ENCODE results near the gene PPP1R3E. TPM values are rescaled to one million over a fixed set of nuclear protein-coding genes. Genes with fewer than 3 reads are reported as not detected.
A peak's percentile ranks its signal among the peaks of the same experiment; 100 is the strongest.

Gene PPP1R3E
- polyA plus RNA-seq, 3 donors: 0.81 to 16.7 (median 0.88) TPM

GRCh38 chr14:23323838-23324454 is 21.3 kb upstream of the PPP1R3E start:
- no peak overlapping the region for H3K27ac ChIP-seq (ENCODE audit: low read depth in 1 of 2, low read length in 2 of 2)
- DNase-seq: no peak
- TF ChIP-seq, protein P1, sequence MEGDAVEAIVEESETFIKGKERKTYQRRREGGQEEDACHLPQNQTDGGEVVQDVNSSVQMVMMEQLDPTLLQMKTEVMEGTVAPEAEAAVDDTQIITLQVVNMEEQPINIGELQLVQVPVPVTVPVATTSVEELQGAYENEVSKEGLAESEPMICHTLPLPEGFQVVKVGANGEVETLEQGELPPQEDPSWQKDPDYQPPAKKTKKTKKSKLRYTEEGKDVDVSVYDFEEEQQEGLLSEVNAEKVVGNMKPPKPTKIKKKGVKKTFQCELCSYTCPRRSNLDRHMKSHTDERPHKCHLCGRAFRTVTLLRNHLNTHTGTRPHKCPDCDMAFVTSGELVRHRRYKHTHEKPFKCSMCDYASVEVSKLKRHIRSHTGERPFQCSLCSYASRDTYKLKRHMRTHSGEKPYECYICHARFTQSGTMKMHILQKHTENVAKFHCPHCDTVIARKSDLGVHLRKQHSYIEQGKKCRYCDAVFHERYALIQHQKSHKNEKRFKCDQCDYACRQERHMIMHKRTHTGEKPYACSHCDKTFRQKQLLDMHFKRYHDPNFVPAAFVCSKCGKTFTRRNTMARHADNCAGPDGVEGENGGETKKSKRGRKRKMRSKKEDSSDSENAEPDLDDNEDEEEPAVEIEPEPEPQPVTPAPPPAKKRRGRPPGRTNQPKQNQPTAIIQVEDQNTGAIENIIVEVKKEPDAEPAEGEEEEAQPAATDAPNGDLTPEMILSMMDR (IDR thresholded peaks at IDR 0.05): no peak
- Mint-ChIP-seq H3K4me3 (no peak overlapping the region), H3K27me3 (ENCODE audit: low read depth in 3 of 3) (peaks cover 0 to 2% (median 0%) of the 10 kb centered on the region in 3 donors), H3K9me3 (peaks cover 0 to 3% (median 0%) of the 10 kb centered on the region in 7 donors), H3K36me3 (peaks cover 39 to 42% of the 10 kb centered on the region in 2 donors), H3K27ac (peak overlapping the region in 1 of 7 donors; percentile 63), H3K4me1 (peaks cover 25% of the 10 kb centered on the region)
- peaks cover 23 to 24% of the 10 kb centered on the region in 2 donors for H3K4me1 ChIP-seq (ENCODE audit: control insufficient read depth in 1 of 2, insufficient read depth in 2 of 2, low read length in 2 of 2)
- intact Hi-C loops (cut with micrococcal nuclease): loop anchor here (5.0 to 10.0 kb wide), 4 partner anchors 37 to 241 kb away; partner anchors contain the start of genes ACIN1 (in 1 of the 2), AP1G2 (in 1 of the 2), C14orf119 (in 1 of the 2) and HOMEZ (in 1 of the 2)
- peaks cover 27 to 37% of the 10 kb centered on the region in 2 donors for H3K36me3 ChIP-seq (replicated peaks in 1 of 2; ENCODE audit: control insufficient read depth in 1 of 2, insufficient read depth in 2 of 2, low read length in 2 of 2)
- H3K27me3 ChIP-seq (ENCODE audit: control insufficient read depth in 2 of 2, insufficient read depth in 2 of 2, low read length in 2 of 2): no peaks in the 10 kb centered on the region
- H3K4me2 ChIP-seq (replicated peaks; ENCODE audit: extremely low read depth, low read length, poor library complexity, severe bottlenecking): no peak overlapping the region
- H2AFZ ChIP-seq (ENCODE audit: insufficient read depth, low read depth, low read length, poor library complexity, severe bottlenecking): no peak overlapping the region
- no peaks in the 10 kb centered on the region for H3K9me3 ChIP-seq (replicated peaks in 1 of 2; ENCODE audit: control insufficient read depth in 1 of 2, insufficient read depth in 1 of 2, low read length in 2 of 2)
- no peak overlapping the region for H3K4me3 ChIP-seq (replicated peaks in 1 of 3; ENCODE audit: low read depth in 2 of 3, low read length in 3 of 3)
- H3K79me2 ChIP-seq (ENCODE audit: insufficient read depth, low read length): peaks cover 27% of the 10 kb centered on the region
- no peak overlapping the region for H3K9ac ChIP-seq (ENCODE audit: insufficient read depth, low read length, poor library complexity, severe bottlenecking)
- H4K20me1 ChIP-seq (ENCODE audit: insufficient read depth, low read length): peaks cover 24% of the 10 kb centered on the region
- 86% methylated on average over 5 of the region's 18 CpGs for WGBS (ENCODE audit: insufficient coverage)

DNA sequence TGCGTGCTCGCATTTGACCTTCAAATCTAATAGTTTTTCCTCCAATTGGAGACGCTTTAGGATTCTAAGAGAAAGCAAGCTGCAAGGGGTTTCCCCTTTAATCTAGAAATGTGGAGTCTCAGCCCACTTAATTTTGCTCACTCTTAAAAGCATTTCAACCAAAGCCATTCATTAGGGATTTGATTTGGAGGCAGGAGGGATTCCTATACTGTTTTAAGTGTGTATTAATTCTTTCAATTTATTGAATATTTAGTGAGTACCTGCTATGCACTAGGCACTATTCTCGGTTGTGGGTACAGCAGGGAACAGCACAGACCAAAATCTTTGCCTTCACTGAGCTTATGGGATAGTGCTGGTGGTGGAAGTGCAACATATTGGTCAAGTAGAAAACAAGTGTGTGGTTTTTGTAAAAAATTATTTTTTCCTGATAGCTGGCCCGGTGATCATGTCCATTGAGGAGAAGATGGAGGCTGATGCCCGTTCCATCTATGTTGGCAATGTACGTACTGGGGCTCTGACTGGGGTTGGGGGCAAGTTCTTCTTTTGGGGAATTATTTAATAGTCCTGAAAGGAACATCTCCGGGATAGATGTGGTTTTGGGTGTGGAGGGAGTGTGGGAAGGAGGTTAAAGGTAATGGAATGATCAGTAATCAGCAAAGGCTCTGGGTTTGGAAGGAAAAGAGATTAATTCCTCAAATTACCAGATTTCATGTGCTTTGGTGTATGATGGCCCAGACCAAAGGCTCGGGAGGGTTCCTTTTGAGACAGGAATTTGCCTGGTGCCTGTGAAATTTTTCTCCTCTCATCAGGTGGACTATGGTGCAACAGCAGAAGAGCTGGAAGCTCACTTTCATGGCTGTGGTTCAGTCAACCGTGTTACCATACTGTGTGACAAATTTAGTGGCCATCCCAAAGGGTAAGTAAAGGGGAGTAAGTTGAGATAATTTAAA is 20.2 kb upstream of the PPP1R3E start:
- H3K27ac Mint-ChIP-seq: peak overlapping the region; percentile 94 to 98 (median 96)
- Histone ChIP-seq H3K36me3 (replicated peaks in 1 of 2; ENCODE audit: control insufficient read depth in 1 of 2, insufficient read depth in 2 of 2, low read length in 2 of 2) (peaks cover 27 to 37% of the 10 kb centered on the region in 2 donors), H3K9ac (ENCODE audit: insufficient read depth, low read length, poor library complexity, severe bottlenecking) (peak overlapping the region; percentile 94), H3K27ac (ENCODE audit: low read depth in 1 of 2, low read length in 2 of 2) (peak overlapping the region in 1 of 2 donors; percentile 93), H3K79me2 (ENCODE audit: insufficient read depth, low read length) (peaks cover 27% of the 10 kb centered on the region), H3K9me3 (replicated peaks in 1 of 2; ENCODE audit: control insufficient read depth in 1 of 2, insufficient read depth in 1 of 2, low read length in 2 of 2) (no peaks in the 10 kb centered on the region), H4K20me1 (ENCODE audit: insufficient read depth, low read length) (peaks cover 24% of the 10 kb centered on the region), H2AFZ (ENCODE audit: insufficient read depth, low read depth, low read length, poor library complexity, severe bottlenecking) (no peak overlapping the region), H3K4me1 (ENCODE audit: control insufficient read depth in 1 of 2, insufficient read depth in 2 of 2, low read length in 2 of 2) (peaks cover 23 to 24% of the 10 kb centered on the region in 2 donors), H3K27me3 (ENCODE audit: control insufficient read depth in 2 of 2, insufficient read depth in 2 of 2, low read length in 2 of 2) (no peaks in the 10 kb centered on the region), H3K4me2 (replicated peaks; ENCODE audit: extremely low read depth, low read length, poor library complexity, severe bottlenecking) (peak overlapping the region; percentile 84), H3K4me3 (replicated peaks in 1 of 3; ENCODE audit: low read depth in 2 of 3, low read length in 3 of 3) (peak overlapping the region; percentile 74 to 92 (median 92))
- peaks cover 0 to 2% (median 0%) of the 10 kb centered on the region in 3 donors for H3K27me3 Mint-ChIP-seq (ENCODE audit: low read depth in 3 of 3)
- peak overlapping the region; percentile 90 to 92 for H3K4me3 Mint-ChIP-seq
- peaks cover 0 to 3% (median 0%) of the 10 kb centered on the region in 7 donors for H3K9me3 Mint-ChIP-seq
- DNase-seq: no peak
- intact Hi-C loops (cut with micrococcal nuclease): loop anchor here (5.0 to 10.0 kb wide), 4 partner anchors 36 to 242 kb away; partner anchors contain the start of genes ACIN1 (in 1 of the 2), AP1G2 (in 1 of the 2), C14orf119 (in 1 of the 2) and HOMEZ (in 1 of the 2)
- TF ChIP-seq, protein P1 (IDR thresholded peaks at IDR 0.05): no peak
- 73% methylated on average over 4 of the region's 10 CpGs for WGBS (ENCODE audit: insufficient coverage)
- peaks cover 25% of the 10 kb centered on the region for H3K4me1 Mint-ChIP-seq
- peaks cover 39 to 42% of the 10 kb centered on the region in 2 donors for H3K36me3 Mint-ChIP-seq

All from CD14-positive monocyte (primary cell).